HepG2 (cell line): ENCODE results near the gene PGGT1B. TPM values are rescaled to one million over a fixed set of nuclear protein-coding genes. Genes with fewer than 3 reads are reported as not detected.

Source experiments
- ARNT ChIP-seq: fragments of 450-650 bp; IDR thresholded peaks from 2 replicates; pipeline ENCODE4 v1.6.1; 2017
- CERS6 ChIP-seq: sonication (generic); formaldehyde crosslinking; IDR thresholded peaks from 2 replicates; pipeline ENCODE4 v1.5.0; 2020; ENCODE audit warnings: missing genetic modification reagents
- GTF3A ChIP-seq: sonication (generic); formaldehyde crosslinking; conservative IDR thresholded peaks from 2 replicates; pipeline ENCODE4 v1.4.0; 2020; ENCODE audit warnings: mild to moderate bottlenecking, missing genetic modification reagents
- HOXA9 ChIP-seq: sonication (generic); formaldehyde crosslinking; IDR thresholded peaks from 2 replicates; pipeline ENCODE4 v1.8.1; 2022; ENCODE audit warnings: missing genetic modification reagents, mild to moderate bottlenecking, moderate library complexity, borderline replicate concordance
- MIER3 ChIP-seq: IDR thresholded peaks from 2 replicates; pipeline ENCODE4 v1.6.1; 2016; ENCODE audit warnings: missing compliant biosample characterization, borderline replicate concordance
- NR2C2 ChIP-seq: sonication (generic); formaldehyde crosslinking; IDR thresholded peaks from 2 replicates; pipeline ENCODE4 v1.4.0; 2020; ENCODE audit warnings: missing genetic modification reagents, mild to moderate bottlenecking, moderate library complexity, borderline replicate concordance
- NR3C1 ChIP-seq: sonication (generic); formaldehyde crosslinking; IDR thresholded peaks from 2 replicates; pipeline ENCODE4 v1.4.0; 2020; ENCODE audit warnings: missing genetic modification reagents
- RAD21 ChIP-seq: fragments of 450-650 bp; formaldehyde crosslinking; IDR thresholded peaks from 2 replicates; pipeline ENCODE4 v1.5.0; 2020; ENCODE audit warnings: mild to moderate bottlenecking
- RELA ChIP-seq: sonication (generic); formaldehyde crosslinking; IDR thresholded peaks from 2 replicates; pipeline ENCODE4 v1.4.0; 2020; ENCODE audit warnings: missing genetic modification reagents
- RNF2 ChIP-seq: fragments of 450-650 bp; conservative IDR thresholded peaks from 2 replicates; pipeline ENCODE4 v1.6.1; 2016; ENCODE audit warnings: low read depth
- SP140L ChIP-seq: sonication (generic); formaldehyde crosslinking; IDR thresholded peaks from 2 replicates; pipeline ENCODE4 v1.4.0; 2020; ENCODE audit warnings: missing genetic modification reagents, borderline replicate concordance
- XBP1 ChIP-seq: sonication (generic); formaldehyde crosslinking; IDR thresholded peaks from 2 replicates; pipeline ENCODE4 v1.5.0; 2020; ENCODE audit warnings: missing genetic modification reagents
- YEATS4 ChIP-seq: sonication (generic); formaldehyde crosslinking; IDR thresholded peaks from 2 replicates; pipeline ENCODE4 v1.4.0; 2020; ENCODE audit warnings: missing genetic modification reagents, borderline replicate concordance
- ZBTB1 ChIP-seq: sonication (generic); formaldehyde crosslinking; IDR thresholded peaks from 2 replicates; pipeline ENCODE4 v1.4.0; 2020; ENCODE audit warnings: missing genetic modification reagents, borderline replicate concordance
- ZC3H4 ChIP-seq: sonication (generic); formaldehyde crosslinking; IDR thresholded peaks from 2 replicates; pipeline ENCODE4 v1.4.0; 2020; ENCODE audit warnings: missing genetic modification reagents, borderline replicate concordance
- ZFP36L2 ChIP-seq: sonication (generic); formaldehyde crosslinking; IDR thresholded peaks from 2 replicates; pipeline ENCODE4 v1.4.0; 2020; ENCODE audit warnings: missing genetic modification reagents
- ZNF260 ChIP-seq: sonication (generic); formaldehyde crosslinking; IDR thresholded peaks from 2 replicates; pipeline ENCODE4 v1.4.0; 2020; ENCODE audit warnings: missing genetic modification reagents, low read depth, mild to moderate bottlenecking, borderline replicate concordance
- ZNF30 ChIP-seq: sonication (generic); formaldehyde crosslinking; IDR thresholded peaks from 2 replicates; pipeline ENCODE4 v1.5.0; 2020; ENCODE audit warnings: mild to moderate bottlenecking, missing genetic modification reagents
- ZNF441 ChIP-seq: sonication (generic); formaldehyde crosslinking; IDR thresholded peaks from 2 replicates; pipeline ENCODE4 v1.7.0; 2021; ENCODE audit warnings: missing genetic modification reagents, borderline replicate concordance
- ZNF484 ChIP-seq: sonication (generic); formaldehyde crosslinking; IDR thresholded peaks from 2 replicates; pipeline ENCODE4 v1.5.1; 2020; ENCODE audit warnings: mild to moderate bottlenecking, low read depth, missing genetic modification reagents, borderline replicate concordance
- ZNF720 ChIP-seq: sonication (generic); formaldehyde crosslinking; IDR thresholded peaks from 2 replicates; pipeline ENCODE4 v1.4.0; 2020; ENCODE audit warnings: missing genetic modification reagents
- ZNF788 ChIP-seq: sonication (generic); formaldehyde crosslinking; IDR thresholded peaks from 2 replicates; pipeline ENCODE4 v1.5.0; 2020; ENCODE audit warnings: mild to moderate bottlenecking, missing genetic modification reagents, borderline replicate concordance
- ZNF891 ChIP-seq: sonication (generic); formaldehyde crosslinking; IDR thresholded peaks from 2 replicates; pipeline ENCODE4 v1.5.0; 2020; ENCODE audit warnings: mild to moderate bottlenecking, missing genetic modification reagents
- ZSCAN12 ChIP-seq: sonication (generic); formaldehyde crosslinking; IDR thresholded peaks from 2 replicates; pipeline ENCODE4 v1.9.0; 2021; ENCODE audit warnings: mild to moderate bottlenecking, missing genetic modification reagents
- ZSCAN31 ChIP-seq: sonication (generic); formaldehyde crosslinking; IDR thresholded peaks from 2 replicates; pipeline ENCODE4 v1.5.0; 2020; ENCODE audit warnings: low read depth, mild to moderate bottlenecking, missing genetic modification reagents
- polyA plus RNA-seq, 8 experiments: library from polyadenylated mRNA; depleted of rRNA in 3 of 8; stranded (reverse) in 7 of 8; unstranded in 1 of 8; fragments of >200 nt; fragmentation: Illumina TruSeq in 4 of 8; extraction: Trizol in 4 of 8; gene quantifications; 2 replicates each; pipeline versions ENCODE4 v1.2.1 to v1.2.3, GENCODE V29; 2011 to 2016; ENCODE audit warnings: low read depth in 4 of 8, missing spikeins in 1 of 8, mixed read lengths in 1 of 8; ENCODE audit not compliant: insufficient read depth in 1 of 8
- total RNA-seq, 5 experiments: library from RNA; depleted of rRNA; stranded (reverse); fragments of >200 nt; fragmentation: Illumina TruSeq; extraction: Trizol; gene quantifications; 2 replicates each; pipeline ENCODE4 v1.2.3, GENCODE V29; 2016; ENCODE audit warnings: low read depth in 1 of 5
- TF ChIP-seq, protein P1 (sequence below): sonication (generic); formaldehyde crosslinking; IDR thresholded peaks from 2 replicates; pipeline ENCODE4 v1.4.0; 2020; ENCODE audit warnings: missing genetic modification reagents
- TF ChIP-seq, protein P2 (sequence below): IDR thresholded peaks from 2 replicates; pipeline ENCODE4 v1.6.1; 2018; ENCODE audit warnings: missing genetic modification reagents
- TF ChIP-seq, protein P3 (sequence below): sonication (generic); formaldehyde crosslinking; IDR thresholded peaks from 2 replicates; pipeline ENCODE4 v1.8.1; 2023; ENCODE audit warnings: mild to moderate bottlenecking, missing genetic modification reagents

The PGGT1B gene
- total and polyA plus RNA-seq, 2 of the 13 experiments (the other 11 are each of a cell fraction or from before 2014, with no cell fraction given), result 2.4 to 42.7 TPM

GRCh38 chr5:115296124-115297022 lies 33.7 kb upstream of the PGGT1B start, which contains the start of gene CCDC112 (continued):
- TF ChIP-seq YEATS4 (CRISPR knock-in tag) (0 out of 2 replicates have a peak, but pooled peaks have one; percentile 32), ARNT (no peak), ZBTB1 (CRISPR knock-in tag) (no peak), NR2C2 (no peak), RAD21 (CRISPR knock-in tag) (no peak; the same call in 1 of the 2 replicates), GTF3A (CRISPR knock-in tag) (no peak), ZNF720 (CRISPR knock-in tag) (no peak), RNF2 (peak; percentile 90), CERS6 (no peak), HOXA9 (0 out of 2 replicates have a peak, but pooled peaks have one; percentile 55), XBP1 (CRISPR knock-in tag) (no peak), ZSCAN31 (peak; percentile 50; the same call in 1 of the 2 replicates), NR3C1 (CRISPR knock-in tag) (no peak), RELA (no peak), ZNF30 (CRISPR knock-in tag) (no peak; the same call in 1 of the 2 replicates), ZSCAN12 (no peak), MIER3 (CRISPR knock-in tag) (no peak), ZNF891 (peak; percentile 36; the same call in 1 of the 2 replicates), ZNF788 (CRISPR knock-in tag) (no peak), SP140L (no peak), ZNF441 (CRISPR knock-in tag) (no peak), ZNF260 (CRISPR knock-in tag) (no peak), ZNF484 (CRISPR knock-in tag) (no peak), ZFP36L2 (CRISPR knock-in tag) (no peak), ZC3H4 (CRISPR knock-in tag) (no peak)
- TF ChIP-seq, protein P1, sequence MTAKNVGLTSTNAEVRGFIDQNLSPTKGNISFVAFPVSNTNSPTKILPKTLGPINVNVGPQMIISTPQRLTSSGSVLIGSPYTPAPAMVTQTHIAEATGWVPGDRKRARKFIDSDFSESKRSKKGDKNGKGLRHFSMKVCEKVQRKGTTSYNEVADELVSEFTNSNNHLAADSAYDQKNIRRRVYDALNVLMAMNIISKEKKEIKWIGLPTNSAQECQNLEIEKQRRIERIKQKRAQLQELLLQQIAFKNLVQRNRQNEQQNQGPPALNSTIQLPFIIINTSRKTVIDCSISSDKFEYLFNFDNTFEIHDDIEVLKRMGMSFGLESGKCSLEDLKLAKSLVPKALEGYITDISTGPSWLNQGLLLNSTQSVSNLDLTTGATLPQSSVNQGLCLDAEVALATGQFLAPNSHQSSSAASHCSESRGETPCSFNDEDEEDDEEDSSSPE (CRISPR knock-in tag), result 0 out of 2 replicates have a peak, but pooled peaks have one; percentile 37
- TF ChIP-seq, protein P2, sequence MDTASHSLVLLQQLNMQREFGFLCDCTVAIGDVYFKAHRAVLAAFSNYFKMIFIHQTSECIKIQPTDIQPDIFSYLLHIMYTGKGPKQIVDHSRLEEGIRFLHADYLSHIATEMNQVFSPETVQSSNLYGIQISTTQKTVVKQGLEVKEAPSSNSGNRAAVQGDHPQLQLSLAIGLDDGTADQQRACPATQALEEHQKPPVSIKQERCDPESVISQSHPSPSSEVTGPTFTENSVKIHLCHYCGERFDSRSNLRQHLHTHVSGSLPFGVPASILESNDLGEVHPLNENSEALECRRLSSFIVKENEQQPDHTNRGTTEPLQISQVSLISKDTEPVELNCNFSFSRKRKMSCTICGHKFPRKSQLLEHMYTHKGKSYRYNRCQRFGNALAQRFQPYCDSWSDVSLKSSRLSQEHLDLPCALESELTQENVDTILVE (CRISPR knock-in tag), result no peak
- TF ChIP-seq, protein P3, sequence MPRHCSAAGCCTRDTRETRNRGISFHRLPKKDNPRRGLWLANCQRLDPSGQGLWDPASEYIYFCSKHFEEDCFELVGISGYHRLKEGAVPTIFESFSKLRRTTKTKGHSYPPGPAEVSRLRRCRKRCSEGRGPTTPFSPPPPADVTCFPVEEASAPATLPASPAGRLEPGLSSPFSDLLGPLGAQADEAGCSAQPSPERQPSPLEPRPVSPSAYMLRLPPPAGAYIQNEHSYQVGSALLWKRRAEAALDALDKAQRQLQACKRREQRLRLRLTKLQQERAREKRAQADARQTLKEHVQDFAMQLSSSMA, result no peak
